Retinal pigment epithelial cell (primary cell): ENCODE measurements around the gene PODNL1.

ENCODE experiments used
- DNase-seq: peaks from one replicate; pipeline ENCODE4 v3.0.0-alpha.2; 2010; ENCODE audit warnings: low read depth
- H3K4me3 ChIP-seq: 2 replicates; pipeline ENCODE4 v1.5.1; 2011; ENCODE audit warnings: mild to moderate bottlenecking, low read length, control low read depth, moderate library complexity
- CTCF ChIP-seq: conservative IDR thresholded peaks from 2 replicates; pipeline ENCODE4 v1.5.1; 2011; ENCODE audit warnings: low read depth, low read length, control low read depth, inconsistent platforms

PODNL1 gene

GRCh38 chr19:13979686-13980085 is 41.5 kb upstream of the PODNL1 start:
- no peak overlapping the region for H3K4me3 ChIP-seq
- no peak for TF ChIP-seq CTCF
- DNase-seq: no peak

GRCh38 chr19:13979244-13979615 is 41.0 kb upstream of the PODNL1 start:
- TF ChIP-seq CTCF: no peak
- DNase-seq: no peak
- peak overlapping the region; percentile 34 for H3K4me3 ChIP-seq

- TF ChIP-seq CTCF: no peak
- peak overlapping the region; percentile 46 for H3K4me3 ChIP-seq
- DNase-seq: peak; percentile 33
Measured at GRCh38 chr19:13978351-13979243, 40.4 kb upstream of the PODNL1 start.

DNA sequence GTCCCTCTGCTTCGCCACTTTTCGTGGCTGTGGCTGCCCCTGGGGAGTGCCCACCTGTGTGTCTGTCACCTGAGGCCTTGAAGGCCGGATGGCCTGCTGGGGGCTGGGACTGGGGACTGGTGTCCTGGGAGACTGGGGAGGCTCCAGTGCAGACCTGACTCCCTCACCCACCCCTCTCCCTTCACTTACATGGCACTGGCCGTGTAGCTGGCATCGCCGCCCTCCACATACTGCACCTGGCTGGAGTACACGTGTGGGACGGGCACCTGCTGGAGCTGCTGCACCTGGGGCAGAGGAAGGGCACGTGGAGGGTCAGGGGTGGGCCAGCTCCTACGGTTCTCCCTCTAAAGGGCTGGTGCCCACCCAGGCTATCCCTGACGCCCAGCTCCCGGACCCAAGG is 39.6 kb upstream of the PODNL1 start:
- DNase-seq: no peak
- no peak for TF ChIP-seq CTCF
- H3K4me3 ChIP-seq: no peak overlapping the region

DNA sequence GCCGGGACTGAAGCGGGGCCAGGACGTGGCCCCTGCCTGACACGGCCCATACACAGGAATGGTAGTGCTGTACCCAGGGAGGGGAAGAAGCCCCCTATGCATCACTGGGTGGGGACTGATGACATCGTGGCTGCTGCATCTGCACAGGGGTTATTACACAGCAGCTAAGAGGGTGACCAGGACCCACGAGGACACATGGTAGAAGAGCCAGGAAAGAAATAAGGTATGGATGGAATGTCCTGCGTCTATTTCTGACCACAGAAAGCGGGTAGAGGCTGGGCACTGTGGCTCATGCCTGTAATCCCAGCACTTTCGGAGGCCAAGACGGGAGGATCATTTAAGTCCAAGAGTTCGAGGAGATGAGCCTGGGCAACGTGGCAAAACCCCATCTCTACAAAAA is 38.2 kb upstream of the PODNL1 start:
- no peak for DNase-seq
- no peak overlapping the region for H3K4me3 ChIP-seq
- TF ChIP-seq CTCF: no peak

- no peak overlapping the region for H3K4me3 ChIP-seq
Measured at GRCh38 chr19:13975870-13976269, 37.7 kb upstream of the PODNL1 start.

More at GRCh38 chr19:13975870-13976269, 37.7 kb upstream of the PODNL1 start:
- no peak for TF ChIP-seq CTCF
- no peak for DNase-seq
